ENCODE results near the gene SYT7. TPM values are rescaled to one million over a fixed set of nuclear protein-coding genes. Genes with fewer than 3 reads are reported as not detected.

Gene SYT7
- total RNA-seq, 2 donors from 2014 or later = 2.0 to 3.4 TPM

- Histone ChIP-seq H3K27me3 (ENCODE audit: control insufficient read depth, insufficient read depth, low read length, poor library complexity, severe bottlenecking) (no peaks in the 10 kb centered on the region), H3K4me1 (ENCODE audit: control insufficient read depth, insufficient read depth, low read length) (peaks cover 7% of the 10 kb centered on the region), H3K27ac (ENCODE audit: low read depth, low read length) (no peak overlapping the region), H3K9me3 (ENCODE audit: control insufficient read depth, low read length) (no peaks in the 10 kb centered on the region), H3K4me3 (ENCODE audit: low read length) (no peak overlapping the region), H3K36me3 (ENCODE audit: control insufficient read depth, insufficient read depth, low read length) (peaks cover 13% of the 10 kb centered on the region), H3K9ac (ENCODE audit: extremely low read depth, low read length, poor library complexity, severe bottlenecking) (no peak overlapping the region)
- peaks cover 7% of the 10 kb centered on the region for H3K4me1 Mint-ChIP-seq
- H3K9me3 Mint-ChIP-seq = no peaks in the 10 kb centered on the region
- DNase-seq = no peak
- WGBS, 2 experiments (ENCODE audit: insufficient coverage in 1 of 2, insufficient read length in 1 of 2) = 85 to 86% methylated on average over 8 of the region's 8 CpGs
- H3K27me3 Mint-ChIP-seq (ENCODE audit: insufficient read depth) = peaks cover 3% of the 10 kb centered on the region
- H3K4me3 Mint-ChIP-seq = no peak overlapping the region
- no peak for TF ChIP-seq CTCF (conservative IDR thresholded peaks at IDR 0.05)
- no peak overlapping the region for H3K27ac Mint-ChIP-seq
- H3K36me3 Mint-ChIP-seq (ENCODE audit: low read depth) = peaks cover 10% of the 10 kb centered on the region
Measured at GRCh38 chr11:61477126-61477525, 103.8 kb downstream of the SYT7 start.

GRCh38 chr11:61476371-61476770 lies 104.5 kb downstream of the SYT7 start:
- no peak for DNase-seq

GRCh38 chr11:61475433-61475832 lies 105.4 kb downstream of the SYT7 start:
- no peak for DNase-seq
- Histone ChIP-seq H3K4me1 (ENCODE audit: control insufficient read depth, insufficient read depth, low read length) (peaks cover 3% of the 10 kb centered on the region), H3K27me3 (ENCODE audit: control insufficient read depth, insufficient read depth, low read length, poor library complexity, severe bottlenecking) (no peaks in the 10 kb centered on the region), H3K4me3 (ENCODE audit: low read length) (no peak overlapping the region), H3K9me3 (ENCODE audit: control insufficient read depth, low read length) (no peaks in the 10 kb centered on the region), H3K9ac (ENCODE audit: extremely low read depth, low read length, poor library complexity, severe bottlenecking) (no peak overlapping the region), H3K36me3 (ENCODE audit: control insufficient read depth, insufficient read depth, low read length) (peaks cover 13% of the 10 kb centered on the region), H3K27ac (ENCODE audit: low read depth, low read length) (no peak overlapping the region)
- no peak for TF ChIP-seq CTCF (conservative IDR thresholded peaks at IDR 0.05)
- 88 to 100% methylated on average over 1 of the region's 1 CpG for WGBS, 2 experiments (ENCODE audit: insufficient coverage in 1 of 2, insufficient read length in 1 of 2)
- Mint-ChIP-seq H3K4me3 (no peak overlapping the region), H3K36me3 (ENCODE audit: low read depth) (peaks cover 17% of the 10 kb centered on the region), H3K27me3 (ENCODE audit: insufficient read depth) (peaks cover 3% of the 10 kb centered on the region), H3K4me1 (no peaks in the 10 kb centered on the region), H3K27ac (no peak overlapping the region), H3K9me3 (no peaks in the 10 kb centered on the region)

More at GRCh38 chr11:61476371-61476770, 104.5 kb downstream of the SYT7 start:
- no peak overlapping the region for H3K4me3 Mint-ChIP-seq
- 97 to 100% methylated on average over 1 to 3 of the region's 3 CpGs for WGBS, 2 experiments (ENCODE audit: insufficient coverage in 1 of 2, insufficient read length in 1 of 2)
- no peaks in the 10 kb centered on the region for H3K27me3 ChIP-seq (ENCODE audit: control insufficient read depth, insufficient read depth, low read length, poor library complexity, severe bottlenecking)
- H3K4me3 ChIP-seq (ENCODE audit: low read length) = no peak overlapping the region
- H3K27ac ChIP-seq (ENCODE audit: low read depth, low read length) = no peak overlapping the region
- peaks cover 7% of the 10 kb centered on the region for H3K4me1 ChIP-seq (ENCODE audit: control insufficient read depth, insufficient read depth, low read length)
- no peak overlapping the region for H3K9ac ChIP-seq (ENCODE audit: extremely low read depth, low read length, poor library complexity, severe bottlenecking)
- H3K36me3 Mint-ChIP-seq (ENCODE audit: low read depth) = peaks cover 10% of the 10 kb centered on the region
- H3K9me3 Mint-ChIP-seq = no peaks in the 10 kb centered on the region
- no peak for TF ChIP-seq CTCF (conservative IDR thresholded peaks at IDR 0.05)
- peaks cover 13% of the 10 kb centered on the region for H3K36me3 ChIP-seq (ENCODE audit: control insufficient read depth, insufficient read depth, low read length)
- peaks cover 3% of the 10 kb centered on the region for H3K27me3 Mint-ChIP-seq (ENCODE audit: insufficient read depth)
- no peak overlapping the region for H3K27ac Mint-ChIP-seq
- H3K9me3 ChIP-seq (ENCODE audit: control insufficient read depth, low read length) = no peaks in the 10 kb centered on the region
- H3K4me1 Mint-ChIP-seq = peaks cover 6% of the 10 kb centered on the region

Measured in endodermal cell (in vitro differentiated cells).